ENCODE measurements around the gene DSG3. TPM values are rescaled to one million over a fixed set of nuclear protein-coding genes. Genes with fewer than 3 reads are reported as not detected.

DSG3 gene
- total RNA-seq, 1 donor from 2014 or later, result 271 TPM

GRCh38 chr18:31426871-31427406 is 20.6 kb upstream of the DSG3 start:
- no peak for TF ChIP-seq CTCF (IDR thresholded peaks at IDR 0.05; ENCODE audit: insufficient read depth, low read length, severe bottlenecking)
- Histone ChIP-seq H3K4me3 (ENCODE audit: low read depth, low read length) (no peak overlapping the region), H3K36me3 (ENCODE audit: control insufficient read depth, insufficient read depth, low read length) (no peaks in the 10 kb centered on the region), H3K27me3 (ENCODE audit: control insufficient read depth, insufficient read depth, low read length) (no peaks in the 10 kb centered on the region)
- FAIRE-seq (peak; percentile 28), DNase-seq (ENCODE audit: low read depth) (peak; percentile 48)

GRCh38 chr18:31428211-31428610 is 19.3 kb upstream of the DSG3 start:
- Histone ChIP-seq H3K36me3 (ENCODE audit: control insufficient read depth, insufficient read depth, low read length) (no peaks in the 10 kb centered on the region), H3K4me3 (ENCODE audit: low read depth, low read length) (no peak overlapping the region), H3K27me3 (ENCODE audit: control insufficient read depth, insufficient read depth, low read length) (no peaks in the 10 kb centered on the region)
- no peak for TF ChIP-seq CTCF (IDR thresholded peaks at IDR 0.05; ENCODE audit: insufficient read depth, low read length, severe bottlenecking)
- no peak for DNase-seq (ENCODE audit: low read depth)
- no peak for FAIRE-seq

- H3K36me3 ChIP-seq (ENCODE audit: control insufficient read depth, insufficient read depth, low read length), result no peaks in the 10 kb centered on the region
- H3K4me3 ChIP-seq (ENCODE audit: low read depth, low read length), result no peak overlapping the region
- peak; percentile 83 for DNase-seq (ENCODE audit: low read depth)
- no peak for TF ChIP-seq CTCF (IDR thresholded peaks at IDR 0.05; ENCODE audit: insufficient read depth, low read length, severe bottlenecking)
- FAIRE-seq, result no peak
- H3K27me3 ChIP-seq (ENCODE audit: control insufficient read depth, insufficient read depth, low read length), result no peaks in the 10 kb centered on the region
Observed at GRCh38 chr18:31429623-31430022, 17.9 kb upstream of the DSG3 start.

- no peak for FAIRE-seq
Observed at GRCh38 chr18:31430072-31430471, 17.5 kb upstream of the DSG3 start.

GRCh38 chr18:31430554-31430953 is 17.0 kb upstream of the DSG3 start:
- DNase-seq (ENCODE audit: low read depth) (no peak), FAIRE-seq (no peak)
- Histone ChIP-seq H3K4me3 (ENCODE audit: low read depth, low read length) (no peak overlapping the region), H3K36me3 (ENCODE audit: control insufficient read depth, insufficient read depth, low read length) (no peaks in the 10 kb centered on the region), H3K27me3 (ENCODE audit: control insufficient read depth, insufficient read depth, low read length) (no peaks in the 10 kb centered on the region)
- TF ChIP-seq CTCF (IDR thresholded peaks at IDR 0.05; ENCODE audit: insufficient read depth, low read length, severe bottlenecking), result no peak

More at GRCh38 chr18:31430072-31430471, 17.5 kb upstream of the DSG3 start:
- Histone ChIP-seq H3K36me3 (ENCODE audit: control insufficient read depth, insufficient read depth, low read length) (no peaks in the 10 kb centered on the region), H3K27me3 (ENCODE audit: control insufficient read depth, insufficient read depth, low read length) (no peaks in the 10 kb centered on the region), H3K4me3 (ENCODE audit: low read depth, low read length) (no peak overlapping the region)
- TF ChIP-seq CTCF (IDR thresholded peaks at IDR 0.05; ENCODE audit: insufficient read depth, low read length, severe bottlenecking), result no peak
- DNase-seq (ENCODE audit: low read depth), result no peak

GRCh38 chr18:31432316-31432715 is 15.2 kb upstream of the DSG3 start:
- Histone ChIP-seq H3K36me3 (ENCODE audit: control insufficient read depth, insufficient read depth, low read length) (no peaks in the 10 kb centered on the region), H3K27me3 (ENCODE audit: control insufficient read depth, insufficient read depth, low read length) (no peaks in the 10 kb centered on the region), H3K4me3 (ENCODE audit: low read depth, low read length) (no peak overlapping the region)
- no peak for TF ChIP-seq CTCF (IDR thresholded peaks at IDR 0.05; ENCODE audit: insufficient read depth, low read length, severe bottlenecking)
- FAIRE-seq (no peak), DNase-seq (ENCODE audit: low read depth) (no peak)

Data from bronchial epithelial cell (primary cell).